GM12891 (cell line): Measurements from ENCODE around the gene PF4V1.

ENCODE experiments used
- POLR2A ChIP-seq: IDR thresholded peaks from 2 replicates; pipeline ENCODE4 v1.6.1; 2011; ENCODE audit warnings: low read depth, low read length, control low read depth
- POLR2AphosphoS5 ChIP-seq: IDR thresholded peaks from 2 replicates; pipeline ENCODE4 v1.6.1; 2011; ENCODE audit warnings: low read depth, low read length, control low read depth
- SPI1 ChIP-seq: IDR thresholded peaks from 2 replicates; pipeline ENCODE4 v1.6.1; 2011; ENCODE audit warnings: low read depth, low read length, control low read depth
- TAF1 ChIP-seq: IDR thresholded peaks from 2 replicates; pipeline ENCODE4 v1.6.1; 2011; ENCODE audit warnings: low read depth, low read length, control low read depth

GRCh38 chr4:73844806-73845205 is 8.3 kb upstream of the PF4V1 start:
- TF ChIP-seq POLR2A (no peak), POLR2AphosphoS5 (no peak), TAF1 (no peak), SPI1 (no peak)
